Uterus (tissue), 4 donors: ENCODE data around the gene GHRH. TPM values are rescaled to one million over a fixed set of nuclear protein-coding genes. Genes with fewer than 3 reads are reported as not detected.

ENCODE experiments used
- DNase-seq, 2 donors: peaks; one replicate each; pipeline ENCODE4 v3.0.0-alpha.2; 2019 to 2020
- H3K27ac ChIP-seq, 2 donors: fragments of 200-600 bp; sonication (generic); 1 replicate in 1 of 2; 2 replicates in 1 of 2; pipeline ENCODE4 v1.5.1; 2016 to 2018
- H3K27me3 ChIP-seq, 2 donors: fragments of 200-600 bp; sonication (generic); one replicate each; pipeline ENCODE4 v1.5.1; 2018 to 2019; ENCODE audit warnings: control low read depth in 1 of 2
- H3K36me3 ChIP-seq, 2 donors: fragments of 200-600 bp; sonication (generic); one replicate each; pipeline ENCODE4 v1.5.1; 2019; ENCODE audit warnings: control low read depth in 1 of 2
- H3K4me1 ChIP-seq, 2 donors: fragments of 200-600 bp; sonication (generic); one replicate each; pipeline ENCODE4 v1.5.1; 2018 to 2019; ENCODE audit warnings: control low read depth in 1 of 2
- H3K4me3 ChIP-seq, 2 donors: fragments of 200-600 bp; sonication (generic); 1 replicate in 1 of 2; 2 replicates in 1 of 2; pipeline ENCODE4 v1.5.1; 2018 to 2019; ENCODE audit warnings: mild to moderate bottlenecking in 1 of 2
- H3K9me3 ChIP-seq, 2 donors: fragments of 200-600 bp; sonication (generic); one replicate each; pipeline ENCODE4 v1.5.1; 2019; ENCODE audit warnings: control low read depth in 1 of 2
- CTCF ChIP-seq, 4 experiments: fragments of 200-600 bp in 2 of 4; fragments of 450-650 bp in 2 of 4; sonication (generic) in 2 of 4; IDR thresholded peaks; one replicate each; pipeline ENCODE4 v1.5.1; 2016 to 2019; ENCODE audit warnings: antibody characterized with exemption in 4 of 4, mild to moderate bottlenecking in 2 of 4, moderate library complexity in 1 of 4
- POLR2A ChIP-seq, 2 donors: fragments of 450-650 bp; IDR thresholded peaks; one replicate each; pipeline ENCODE4 v1.6.1; 2016; ENCODE audit warnings: antibody characterized with exemption in 2 of 2, mild to moderate bottlenecking in 1 of 2, moderate library complexity in 1 of 2
- intact Hi-C: fragments of 100-400 bp; cut with DNase I; formaldehyde crosslinking; loops from one replicate; pipeline ENCODE4 v1.15.1; 2023; ENCODE audit warnings: low total_unique reads
- total RNA-seq, 4 donors: library from RNA; depleted of rRNA in 3 of 4; stranded (reverse); fragments of >200 nt in 3 of 4; gene quantifications; one replicate each; pipeline versions ENCODE4 v1.1.0 to v1.2.4, GENCODE V29; 2014 to 2023
- donor health status: DM: yes; HTN: yes; CAD: no.

The GHRH gene
- total RNA-seq, 4 donors from 2014 or later = not detected

GRCh38 chr20:37253087-37253486, 8.5 kb downstream of the GHRH start:
- no peak for TF ChIP-seq POLR2A (IDR thresholded peaks at IDR 0.05)
- TF ChIP-seq CTCF (IDR thresholded peaks at IDR 0.05) = no peak
- no peak overlapping the region for H3K4me3 ChIP-seq
- no peaks in the 10 kb centered on the region for H3K9me3 ChIP-seq
- no peaks in the 10 kb centered on the region for H3K27me3 ChIP-seq
- intact Hi-C loops = no loop called here
- no peaks in the 10 kb centered on the region for H3K4me1 ChIP-seq
- H3K36me3 ChIP-seq = no peaks in the 10 kb centered on the region
- no peak for DNase-seq
- no peak overlapping the region for H3K27ac ChIP-seq

- DNase-seq = no peak
- Histone ChIP-seq H3K27ac (no peak overlapping the region), H3K27me3 (no peaks in the 10 kb centered on the region), H3K9me3 (no peaks in the 10 kb centered on the region), H3K4me1 (no peaks in the 10 kb centered on the region), H3K4me3 (no peak overlapping the region), H3K36me3 (no peaks in the 10 kb centered on the region)
- TF ChIP-seq CTCF (IDR thresholded peaks at IDR 0.05) (no peak), POLR2A (IDR thresholded peaks at IDR 0.05) (no peak)
- intact Hi-C loops = no loop called here
These were observed 9.7 kb downstream of the GHRH start for GRCh38 chr20:37251825-37252477.

GRCh38 chr20:37249304-37249703, 12.3 kb downstream of the GHRH start:
- TF ChIP-seq CTCF (IDR thresholded peaks at IDR 0.05) = no peak
- TF ChIP-seq POLR2A (IDR thresholded peaks at IDR 0.05) = no peak
- no peak for DNase-seq
- H3K27ac ChIP-seq = no peak overlapping the region
- H3K9me3 ChIP-seq = no peaks in the 10 kb centered on the region
- no peaks in the 10 kb centered on the region for H3K27me3 ChIP-seq
- H3K4me3 ChIP-seq = no peak overlapping the region
- no peaks in the 10 kb centered on the region for H3K4me1 ChIP-seq
- no peaks in the 10 kb centered on the region for H3K36me3 ChIP-seq
- intact Hi-C loops = no loop called here

- no peaks in the 10 kb centered on the region for H3K9me3 ChIP-seq
- TF ChIP-seq CTCF (IDR thresholded peaks at IDR 0.05) = no peak
- TF ChIP-seq POLR2A (IDR thresholded peaks at IDR 0.05) = no peak
- no peak overlapping the region for H3K27ac ChIP-seq
- H3K27me3 ChIP-seq = no peaks in the 10 kb centered on the region
- no peak for DNase-seq
- no peaks in the 10 kb centered on the region for H3K36me3 ChIP-seq
- intact Hi-C loops = no loop called here
- no peaks in the 10 kb centered on the region for H3K4me1 ChIP-seq
- H3K4me3 ChIP-seq = no peak overlapping the region
These were observed 14.1 kb downstream of the GHRH start for GRCh38 chr20:37247547-37247946.

- intact Hi-C loops = no loop called here
- Histone ChIP-seq H3K9me3 (no peaks in the 10 kb centered on the region), H3K27ac (no peak overlapping the region), H3K27me3 (no peaks in the 10 kb centered on the region), H3K36me3 (no peaks in the 10 kb centered on the region), H3K4me3 (no peak overlapping the region), H3K4me1 (no peaks in the 10 kb centered on the region)
- DNase-seq = no peak
- no peak for TF ChIP-seq CTCF (IDR thresholded peaks at IDR 0.05)
- no peak for TF ChIP-seq POLR2A (IDR thresholded peaks at IDR 0.05)
These were observed 14.9 kb downstream of the GHRH start for GRCh38 chr20:37246736-37247135.
